Raji (cell line): ENCODE measurements around the gene ANKRD2.

Experiments used
- POLR2A ChIP-seq: IDR thresholded peaks from 2 replicates; pipeline ENCODE4 v1.6.1; 2011; ENCODE audit warnings: low read depth, low read length, control low read depth; ENCODE audit not compliant: insufficient read depth

Gene ANKRD2

DNA sequence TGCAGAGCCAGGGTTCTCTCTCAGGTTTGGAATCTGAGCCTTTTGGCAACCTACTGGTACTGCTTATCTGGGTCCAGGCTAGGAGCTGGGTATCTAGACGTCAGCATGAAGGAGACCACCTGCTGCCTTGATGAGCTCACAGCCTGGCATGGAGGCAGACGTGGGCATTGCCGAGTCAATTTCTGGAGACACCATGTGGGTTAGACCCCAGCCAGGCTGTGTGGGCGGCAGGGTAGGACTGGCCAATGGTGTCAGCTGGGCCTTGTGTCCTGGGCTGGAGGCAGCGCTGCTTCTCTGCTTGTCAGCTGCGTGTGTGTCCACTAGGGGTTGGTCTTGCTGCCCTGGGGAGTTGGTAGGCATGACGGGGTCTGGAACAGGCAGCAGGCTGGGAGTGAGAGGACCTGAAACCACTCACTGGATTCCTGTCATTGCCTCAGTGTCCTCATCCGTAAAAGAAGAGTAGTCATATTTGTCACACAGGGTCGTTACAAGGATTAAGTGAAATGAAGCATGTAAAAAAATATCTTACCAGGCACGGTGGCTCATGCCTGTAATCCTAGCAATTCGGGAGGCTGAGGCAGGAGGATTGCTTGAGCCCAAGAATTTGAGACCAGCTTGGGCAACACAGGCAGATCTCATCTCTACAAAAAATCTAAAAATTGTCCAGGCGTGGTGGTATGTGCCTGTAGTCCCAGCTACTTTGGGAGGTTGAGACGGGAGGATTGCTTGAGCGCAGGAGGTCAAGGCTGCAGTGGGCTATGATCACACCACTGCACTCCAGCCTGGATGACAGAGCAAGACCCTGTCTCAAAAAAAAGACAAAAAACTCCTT is 31.7 kb upstream of the ANKRD2 start:
- TF ChIP-seq POLR2A, result no peak

DNA sequence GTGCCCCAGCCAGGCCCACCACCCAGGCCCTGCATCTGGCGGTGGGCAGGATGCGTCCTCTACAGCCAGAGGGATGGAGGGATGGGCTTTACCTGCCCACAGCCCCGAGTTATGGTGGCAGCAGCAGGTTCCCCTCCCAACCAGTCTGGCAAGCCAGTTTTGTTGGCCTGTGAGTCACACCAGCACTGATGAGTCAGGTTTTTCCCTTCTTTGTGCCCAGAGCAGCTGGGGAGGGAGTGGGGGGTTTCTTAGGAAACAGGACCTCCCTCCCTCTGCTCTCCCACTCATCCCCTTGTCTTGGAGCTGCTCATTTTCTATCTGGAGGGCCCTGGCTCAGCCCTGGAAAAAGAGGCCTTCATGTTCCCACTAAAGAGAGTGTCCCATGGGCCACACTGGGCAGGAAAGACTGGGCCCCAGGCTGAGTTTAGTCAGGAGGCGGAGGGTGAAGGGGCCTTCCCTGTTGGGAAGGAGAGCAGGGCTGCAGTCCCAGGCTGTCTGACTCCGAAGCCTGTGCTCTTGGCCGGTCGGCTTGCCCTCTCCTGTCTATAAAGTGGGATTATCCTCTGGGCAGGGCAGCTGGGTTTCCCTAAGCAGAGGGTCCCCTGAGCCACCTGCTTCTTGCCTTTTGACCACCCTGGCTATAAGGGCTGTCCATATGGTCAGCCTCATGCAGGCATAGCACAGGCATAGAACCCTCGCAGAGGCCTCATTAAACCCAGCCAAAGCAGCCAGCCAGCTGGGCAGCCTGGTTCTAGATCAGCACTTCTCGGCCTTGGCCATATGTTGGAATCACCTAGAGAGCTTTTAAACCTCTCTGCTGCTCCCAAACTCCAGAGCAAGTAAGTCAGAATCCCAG is 30.2 kb upstream of the ANKRD2 start:
- no peak for TF ChIP-seq POLR2A

DNA sequence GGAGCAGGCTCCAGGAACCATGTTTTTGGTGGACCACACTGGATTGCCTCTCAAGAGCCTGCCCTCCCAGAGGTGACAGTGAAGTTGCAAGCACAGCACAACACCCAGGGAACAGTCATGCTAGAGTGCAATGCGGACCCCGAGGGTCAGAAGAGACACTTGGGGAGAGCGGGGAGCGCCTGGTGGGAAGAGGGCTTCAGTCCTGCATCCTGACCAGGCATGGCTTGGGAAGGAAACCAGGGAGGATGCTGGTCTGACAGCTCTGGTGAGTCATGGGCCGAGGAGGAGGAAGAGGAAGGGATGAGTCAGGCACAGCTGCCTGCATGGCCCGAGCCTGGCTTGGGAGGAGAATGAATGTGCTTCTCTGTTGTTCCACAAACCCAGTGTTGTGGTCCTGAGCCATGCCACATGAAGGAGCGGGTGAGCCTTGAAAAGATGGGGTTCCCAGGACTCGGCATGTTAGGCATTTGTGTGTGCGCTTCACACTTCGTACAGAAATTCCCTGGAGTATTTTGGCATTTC is 29.5 kb upstream of the ANKRD2 start:
- no peak for TF ChIP-seq POLR2A

DNA sequence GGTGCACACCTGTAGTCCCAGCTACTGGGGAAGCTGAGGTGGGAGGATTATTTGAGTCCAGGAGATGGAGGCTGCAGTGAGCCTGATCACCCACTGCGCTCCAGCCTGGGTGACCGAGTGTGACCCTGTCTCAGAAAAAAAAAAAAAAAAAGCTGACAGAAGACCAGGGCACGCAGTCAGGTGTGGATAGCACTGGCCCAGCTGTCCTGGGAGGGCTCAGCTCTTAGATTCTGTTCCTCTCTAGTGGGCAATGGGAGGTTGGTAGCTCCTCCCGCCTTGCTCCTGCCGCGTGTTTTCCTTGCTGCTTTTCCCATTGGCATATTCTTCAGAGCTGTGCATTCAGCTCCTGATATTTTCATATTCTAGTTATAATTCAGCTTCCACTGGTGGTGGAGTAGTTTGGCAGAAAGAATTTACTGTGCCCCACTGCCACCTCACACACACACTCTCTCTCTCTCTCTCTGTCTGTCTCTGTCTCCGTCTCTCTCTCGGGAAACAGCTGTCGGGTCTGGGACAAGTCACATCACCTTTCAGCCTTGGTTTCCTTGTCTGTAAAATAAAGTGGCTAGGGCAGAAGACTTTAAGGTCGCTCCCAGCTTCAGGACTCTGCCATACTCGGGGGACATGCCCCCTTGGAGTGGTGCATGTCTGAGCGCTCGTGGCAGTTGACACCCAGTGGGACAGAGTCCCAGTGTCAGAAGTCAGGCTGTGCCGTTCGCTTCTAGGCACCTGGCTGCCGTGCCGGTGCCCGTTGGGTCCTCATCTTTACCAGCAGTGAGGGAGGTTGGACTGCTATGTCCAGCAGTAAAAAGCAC is 25.9 kb upstream of the ANKRD2 start:
- TF ChIP-seq POLR2A, result no peak

DNA sequence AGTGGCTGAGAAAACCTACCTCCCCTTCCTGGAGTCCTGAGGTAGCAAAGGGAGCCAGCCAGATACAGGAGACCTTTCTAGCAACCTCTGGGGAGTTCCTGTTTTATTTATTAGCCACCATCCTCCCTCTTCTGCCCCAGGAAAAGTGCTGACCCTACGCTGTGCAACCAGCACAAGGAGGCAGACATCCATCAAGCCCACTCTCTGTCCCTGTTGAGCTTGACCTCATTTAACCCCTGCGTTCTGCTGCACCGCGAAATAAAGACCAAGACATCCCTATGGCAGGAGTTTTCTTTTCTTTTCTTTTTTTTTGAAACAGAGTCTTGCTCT is 25.3 kb upstream of the ANKRD2 start:
- no peak for TF ChIP-seq POLR2A

DNA sequence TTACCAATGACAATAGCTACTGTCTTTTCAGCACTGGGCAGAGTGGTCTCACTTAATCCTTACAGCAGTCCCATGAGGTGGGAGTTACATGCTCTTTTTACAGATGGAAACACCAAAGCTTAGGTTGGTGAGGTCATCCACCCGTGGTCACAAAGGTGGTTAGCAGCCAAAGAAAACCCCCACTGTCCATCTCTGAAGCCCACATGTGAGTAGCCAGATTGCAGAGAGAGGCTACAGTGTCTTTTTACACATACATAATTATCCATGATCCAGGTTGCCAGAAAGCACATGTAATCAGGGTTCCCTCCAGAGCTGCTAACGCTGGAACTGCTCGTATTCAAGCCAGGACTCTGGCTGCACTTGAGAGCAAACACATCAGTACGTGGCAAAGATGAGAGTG is 24.6 kb upstream of the ANKRD2 start:
- TF ChIP-seq POLR2A, result no peak

DNA sequence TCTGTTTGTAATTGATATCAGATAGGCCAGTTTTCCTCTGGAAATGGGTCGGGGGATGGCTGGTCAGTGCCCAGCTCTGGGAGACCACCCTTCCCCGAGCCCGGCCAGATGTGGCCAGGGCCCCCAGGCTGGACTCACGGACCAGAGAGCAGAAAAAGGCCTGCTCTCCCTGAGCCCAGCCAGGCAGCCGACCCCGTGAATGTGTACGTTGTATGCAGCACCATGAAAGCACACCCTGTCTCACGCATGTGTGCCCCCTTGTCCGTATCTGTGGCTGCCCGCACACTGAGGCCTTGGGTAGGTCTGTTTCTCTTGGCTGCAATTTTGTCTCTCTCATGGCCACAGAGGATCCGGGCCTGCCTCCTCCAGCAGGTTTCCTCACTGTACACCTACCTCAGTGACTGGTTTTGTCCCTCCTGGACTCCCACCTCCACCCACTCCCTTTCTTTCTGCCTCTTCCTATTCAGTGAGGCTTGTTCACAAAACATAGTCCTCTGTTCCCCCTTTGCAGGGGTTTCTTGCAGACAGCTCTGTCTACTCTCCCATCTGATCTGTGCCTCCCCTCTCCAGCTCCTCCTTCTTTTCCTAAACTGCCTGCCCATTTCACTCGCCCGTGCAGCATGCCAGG is 23.6 kb upstream of the ANKRD2 start:
- TF ChIP-seq POLR2A, result no peak

DNA sequence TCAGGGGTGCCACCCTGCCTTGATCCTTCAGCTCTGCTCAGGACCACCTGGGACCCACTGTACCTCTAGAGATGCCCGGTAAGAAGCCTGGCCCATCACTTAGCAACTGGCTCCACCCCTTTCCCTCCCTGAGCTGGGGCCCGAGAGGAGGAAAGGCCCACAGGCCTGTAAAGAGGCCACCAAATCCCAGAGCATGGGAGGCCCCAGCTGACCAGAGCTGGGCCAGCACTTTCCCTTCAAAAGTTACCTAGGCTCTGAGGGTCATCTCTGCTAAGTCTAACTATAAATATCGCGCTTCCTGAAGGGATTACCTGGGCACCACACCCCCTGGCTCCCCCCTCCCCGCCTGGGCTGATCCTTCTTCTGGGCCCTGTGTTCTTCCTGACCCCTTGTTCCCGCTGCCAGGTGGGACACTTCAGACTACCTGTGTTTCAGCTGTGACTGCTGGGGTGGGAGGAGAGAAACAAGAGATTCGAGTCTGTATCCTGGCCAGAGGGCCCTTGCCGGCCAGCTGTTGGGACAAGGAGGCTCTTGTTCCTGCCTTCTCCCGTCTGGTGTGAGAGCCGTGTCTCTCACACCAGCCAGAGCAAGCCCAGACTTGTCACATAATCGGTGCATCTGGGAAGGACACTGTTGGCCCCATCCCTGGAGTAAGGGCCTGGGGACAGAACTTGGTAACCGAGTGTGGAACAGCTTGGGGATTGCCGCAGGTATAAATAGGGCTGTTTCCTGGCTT is 22.8 kb upstream of the ANKRD2 start:
- TF ChIP-seq POLR2A, result no peak

DNA sequence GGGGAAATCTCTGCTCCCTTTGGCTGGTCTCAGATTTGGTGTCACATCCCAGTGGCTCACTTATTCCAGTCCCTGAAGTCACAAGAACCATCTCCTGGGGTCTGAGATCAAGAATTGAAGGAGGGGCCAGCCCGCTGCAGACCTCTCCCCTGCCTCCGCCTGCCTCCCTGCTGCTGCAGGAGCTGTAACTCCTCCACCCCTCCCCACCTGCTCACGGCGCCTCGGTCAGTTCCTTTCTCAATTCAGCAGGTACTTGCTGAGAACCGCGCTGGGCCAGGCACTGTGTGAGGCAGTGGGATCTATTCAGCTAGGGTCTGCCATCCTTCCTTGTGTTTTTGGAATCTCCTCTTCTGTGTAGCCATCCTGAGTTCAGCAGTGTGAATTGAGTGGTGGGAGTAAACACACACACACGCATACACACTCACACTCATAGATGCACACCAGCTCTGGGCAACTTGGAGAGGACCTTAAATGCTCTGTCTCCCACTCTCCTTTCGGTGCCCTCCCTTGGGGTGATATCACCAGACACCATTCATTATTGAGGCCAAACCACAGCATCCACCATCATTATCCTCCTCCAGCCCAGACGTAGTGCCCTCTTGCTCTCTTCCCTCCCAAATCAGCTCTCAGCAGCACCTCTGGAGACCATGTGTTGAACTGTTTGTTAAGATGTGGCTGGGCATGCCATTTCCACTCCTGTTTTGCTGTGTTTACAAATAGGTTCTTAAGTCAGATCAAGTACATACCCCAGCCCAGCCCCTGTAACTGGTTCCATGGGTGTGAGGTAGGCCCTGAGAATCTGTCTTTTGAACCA is 22.0 kb upstream of the ANKRD2 start:
- no peak for TF ChIP-seq POLR2A

DNA sequence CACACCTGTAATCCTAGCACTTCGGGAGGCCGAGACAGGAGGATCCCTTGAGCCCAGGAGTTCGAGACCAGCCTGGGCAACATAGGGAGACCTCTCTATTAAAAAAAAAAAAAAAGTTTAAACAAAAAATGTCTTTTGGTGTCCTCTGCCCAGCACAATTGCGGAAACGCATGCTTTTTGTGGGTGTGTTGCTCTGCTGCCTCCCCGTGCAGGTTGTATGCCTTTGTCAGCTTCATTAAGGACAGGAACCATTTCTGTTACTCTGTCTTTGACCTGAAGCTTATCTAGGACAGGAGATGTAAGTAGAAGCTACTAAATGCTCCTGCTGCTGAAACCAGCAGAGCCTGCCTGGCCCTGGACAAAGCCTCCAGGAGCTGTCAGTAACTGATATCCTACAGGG is 21.3 kb upstream of the ANKRD2 start:
- no peak for TF ChIP-seq POLR2A

DNA sequence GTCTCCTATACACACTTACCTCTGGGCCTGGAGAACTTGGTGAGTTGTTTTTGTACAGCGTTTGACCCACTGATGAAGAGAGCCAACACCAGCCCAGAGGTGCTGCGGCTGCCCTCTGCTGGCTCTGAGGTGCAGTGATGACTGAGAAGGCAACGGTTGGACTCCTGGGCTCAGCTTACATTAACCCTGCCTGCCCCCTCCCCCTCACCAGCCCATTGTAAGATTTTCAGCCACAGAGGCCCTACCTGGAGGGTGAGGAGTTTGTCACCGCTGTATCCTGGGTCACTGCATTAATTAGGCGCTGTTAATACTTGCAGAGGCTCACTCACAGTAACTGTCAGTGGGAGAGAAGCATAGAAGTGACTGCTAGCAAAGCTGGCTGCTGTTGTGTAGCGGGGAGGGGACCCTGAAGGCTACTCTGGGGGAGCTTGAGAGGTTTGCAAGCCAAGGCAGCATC is 19.0 kb upstream of the ANKRD2 start:
- TF ChIP-seq POLR2A, result no peak

DNA sequence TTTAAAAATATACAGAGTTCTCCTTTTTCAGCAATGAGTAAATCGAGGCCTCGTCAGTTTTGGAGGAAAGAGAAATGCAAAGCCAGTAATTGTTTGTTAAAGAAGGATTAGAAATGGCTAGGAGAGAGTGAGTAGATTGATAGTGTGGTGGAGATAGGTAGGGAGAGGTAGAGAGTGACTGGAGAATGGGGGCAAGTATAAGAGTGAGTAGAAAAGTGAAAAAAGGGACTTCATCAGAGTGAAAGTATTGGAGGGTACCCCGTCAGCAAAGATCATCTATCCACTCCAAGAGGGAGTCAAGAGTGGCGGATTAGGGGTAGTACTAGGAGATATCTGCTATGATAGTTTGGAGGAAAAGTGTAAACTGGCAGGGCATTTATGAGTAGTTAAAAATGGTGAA is 9.2 kb upstream of the ANKRD2 start:
- no peak for TF ChIP-seq POLR2A

DNA sequence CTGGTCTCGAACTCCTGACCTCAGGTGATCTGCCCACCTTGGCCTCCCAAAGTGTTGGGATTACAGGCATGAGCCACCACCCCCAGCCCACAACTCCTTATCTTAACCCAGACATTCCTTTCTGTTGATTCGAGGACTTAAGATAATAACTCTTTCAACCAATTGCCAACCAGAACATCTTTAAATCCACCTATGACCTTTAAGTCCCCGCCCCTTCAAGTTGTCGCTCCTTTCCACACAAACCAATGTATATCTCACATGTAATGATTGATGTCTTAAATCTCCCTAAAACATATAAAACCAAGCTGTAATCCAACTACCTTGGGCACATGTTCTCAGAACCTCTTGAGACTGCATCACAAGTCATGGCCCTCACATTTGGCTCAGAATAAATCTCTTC is 7.8 kb upstream of the ANKRD2 start:
- TF ChIP-seq POLR2A, result no peak
